Effector memory CD8-positive, alpha-beta T cell (primary cell): ENCODE measurements around the gene MANBA.
"Not testable (repeated sequence)": the region's sequence is repeated elsewhere in the genome, so short reads cannot be mapped to it uniquely, and the experiment has no call there.

ENCODE experiments used
- ATAC-seq: fragments of 150-1000 bp; cut with Tn5 transposase; replicated peaks from 2 replicates; pipeline ENCODE4 v1.10.0; 2021; ENCODE audit warnings: mild to moderate bottlenecking, moderate library complexity
- DNase-seq, 3 experiments: peaks; one replicate each; pipeline ENCODE4 v3.0.0; 2021
- H3K27ac Mint-ChIP-seq, 2 donors: one replicate each; pipeline ENCODE4 v1.8.0; 2022; ENCODE audit warnings: mild to moderate bottlenecking in 2 of 2, mixed read lengths in 2 of 2, moderate library complexity in 2 of 2
- H3K27me3 Mint-ChIP-seq, 2 donors: one replicate each; pipeline ENCODE4 v1.8.0; 2022; ENCODE audit warnings: mixed read lengths in 2 of 2
- H3K36me3 Mint-ChIP-seq: one replicate; pipeline ENCODE4 v1.8.0; 2022; ENCODE audit warnings: mild to moderate bottlenecking, moderate library complexity, mixed read lengths; ENCODE audit not compliant: insufficient read depth
- H3K4me1 Mint-ChIP-seq, 2 donors: one replicate each; pipeline ENCODE4 v1.8.0; 2022; ENCODE audit warnings: low read depth in 2 of 2, mixed read lengths in 2 of 2
- H3K4me3 Mint-ChIP-seq, 2 donors: one replicate each; pipeline ENCODE4 v1.8.0; 2022; ENCODE audit warnings: mild to moderate bottlenecking in 2 of 2, mixed read lengths in 2 of 2, moderate library complexity in 2 of 2
- H3K9me3 Mint-ChIP-seq, 2 donors: one replicate each; pipeline ENCODE4 v1.8.0; 2022; ENCODE audit warnings: mixed read lengths in 2 of 2

MANBA gene

GRCh38 chr4:102726919-102727318 is 33.8 kb downstream of the MANBA start:
- not testable (repeated sequence) for H3K4me3 Mint-ChIP-seq, H3K27ac Mint-ChIP-seq, DNase-seq, ATAC-seq, H3K9me3 Mint-ChIP-seq, H3K27me3 Mint-ChIP-seq
- H3K4me1 Mint-ChIP-seq = peaks cover 6 to 19% of the 10 kb centered on the region in 2 donors
- peaks cover 10% of the 10 kb centered on the region for H3K36me3 Mint-ChIP-seq

DNA sequence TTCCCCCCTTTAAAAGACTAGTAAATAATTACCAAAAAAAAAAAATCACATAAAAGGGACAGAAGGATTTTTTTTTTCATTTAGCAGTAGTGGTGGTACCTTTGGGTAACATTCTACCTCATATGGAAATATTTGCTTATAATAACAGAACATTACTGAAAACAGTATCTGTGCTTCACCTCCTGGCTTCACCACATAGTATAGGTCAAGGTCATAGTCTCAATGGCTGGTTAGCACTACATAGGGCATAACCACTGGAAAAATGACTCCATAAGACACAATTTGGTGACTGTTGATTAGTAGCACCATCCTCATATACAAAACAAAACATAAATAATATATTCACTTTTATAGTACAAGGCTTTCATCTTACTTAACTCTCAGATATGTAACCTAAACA is 34.7 kb downstream of the MANBA start:
- peaks cover 13% of the 10 kb centered on the region for H3K36me3 Mint-ChIP-seq
- DNase-seq = no peak
- H3K4me1 Mint-ChIP-seq = peaks cover 6 to 19% of the 10 kb centered on the region in 2 donors
- H3K27me3 Mint-ChIP-seq = no peaks in the 10 kb centered on the region
- H3K4me3 Mint-ChIP-seq = no peak overlapping the region
- ATAC-seq = no peak
- peaks cover under 1 to 5% of the 10 kb centered on the region in 2 donors for H3K9me3 Mint-ChIP-seq
- peak overlapping the region in 1 of 2 donors; percentile 22 for H3K27ac Mint-ChIP-seq

GRCh38 chr4:102725229-102725628 is 35.5 kb downstream of the MANBA start:
- no peak for DNase-seq
- Mint-ChIP-seq H3K27ac (no peak overlapping the region), H3K4me1 (peaks cover 6 to 19% of the 10 kb centered on the region in 2 donors), H3K36me3 (peaks cover 18% of the 10 kb centered on the region), H3K4me3 (no peak overlapping the region), H3K27me3 (no peaks in the 10 kb centered on the region), H3K9me3 (no peaks in the 10 kb centered on the region)
- ATAC-seq = no peak

DNA sequence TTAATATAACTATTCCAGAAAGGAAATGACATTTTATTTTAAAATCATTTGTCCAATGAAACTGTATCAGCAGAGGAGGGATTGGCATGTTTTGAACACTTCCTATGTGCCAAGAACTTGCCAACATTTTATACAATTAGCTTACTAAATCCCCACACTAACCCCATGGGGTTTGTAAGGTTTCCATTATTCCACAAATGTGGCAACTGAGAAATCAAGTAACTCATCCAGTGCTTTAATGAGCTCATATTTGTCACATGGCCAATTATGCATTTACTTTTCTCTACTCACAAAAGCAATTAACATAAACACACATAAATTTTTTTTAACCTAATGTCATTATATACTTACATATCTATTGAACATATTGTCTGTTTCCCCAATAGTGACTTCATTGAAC is 37.3 kb downstream of the MANBA start:
- Mint-ChIP-seq H3K4me3 (no peak overlapping the region), H3K9me3 (no peaks in the 10 kb centered on the region), H3K36me3 (peaks cover 11% of the 10 kb centered on the region), H3K27me3 (no peaks in the 10 kb centered on the region), H3K4me1 (peaks cover 0 to 9% of the 10 kb centered on the region in 2 donors), H3K27ac (no peak overlapping the region)
- ATAC-seq = no peak
- DNase-seq = no peak

DNA sequence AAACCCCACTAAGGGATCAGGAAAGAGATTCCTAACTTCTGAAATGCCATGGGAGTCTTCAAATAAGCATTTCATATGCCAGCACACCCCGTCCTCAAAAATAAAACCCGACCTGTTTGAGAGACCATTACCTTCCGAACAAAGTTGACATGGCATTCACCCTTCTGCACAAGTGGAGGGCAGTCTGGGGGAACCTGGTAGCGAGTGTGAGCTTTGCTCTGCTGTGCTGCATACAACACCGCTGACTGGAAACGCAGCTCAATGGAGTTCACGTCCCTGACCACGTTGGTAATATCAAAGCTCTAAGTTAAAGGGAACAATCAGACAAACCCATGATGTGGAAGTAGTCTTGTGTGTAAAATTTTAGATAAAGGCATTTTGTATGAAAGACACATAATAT is 38.0 kb downstream of the MANBA start:
- no peak overlapping the region for H3K27ac Mint-ChIP-seq
- H3K27me3 Mint-ChIP-seq = no peaks in the 10 kb centered on the region
- no peak for DNase-seq
- peaks cover 0 to 9% of the 10 kb centered on the region in 2 donors for H3K4me1 Mint-ChIP-seq
- H3K4me3 Mint-ChIP-seq = no peak overlapping the region
- no peak for ATAC-seq
- peaks cover 11% of the 10 kb centered on the region for H3K36me3 Mint-ChIP-seq
- no peaks in the 10 kb centered on the region for H3K9me3 Mint-ChIP-seq

- not testable (repeated sequence) for H3K4me3 Mint-ChIP-seq, ATAC-seq
Observed at GRCh38 chr4:102718833-102719575, 41.8 kb downstream of the MANBA start.

GRCh38 chr4:102717448-102718092 is 43.2 kb downstream of the MANBA start:
- no peaks in the 10 kb centered on the region for H3K9me3 Mint-ChIP-seq
- H3K27ac Mint-ChIP-seq = peak overlapping the region in 1 of 2 donors; percentile 33
- no peaks in the 10 kb centered on the region for H3K27me3 Mint-ChIP-seq
- H3K4me3 Mint-ChIP-seq = no peak overlapping the region
- no peak for ATAC-seq
- no peak for DNase-seq
- H3K4me1 Mint-ChIP-seq = no peaks in the 10 kb centered on the region
- peaks cover 20% of the 10 kb centered on the region for H3K36me3 Mint-ChIP-seq

More at GRCh38 chr4:102718833-102719575, 41.8 kb downstream of the MANBA start:
- H3K4me1 Mint-ChIP-seq, H3K9me3 Mint-ChIP-seq, H3K27me3 Mint-ChIP-seq, H3K27ac Mint-ChIP-seq, DNase-seq: not testable (repeated sequence)
- peaks cover 17% of the 10 kb centered on the region for H3K36me3 Mint-ChIP-seq

- DNase-seq (no peak), ATAC-seq (no peak)
- no peaks in the 10 kb centered on the region for H3K9me3 Mint-ChIP-seq
- peak overlapping the region in 1 of 2 donors; percentile 39 for H3K27ac Mint-ChIP-seq
- H3K36me3 Mint-ChIP-seq = peaks cover 19% of the 10 kb centered on the region
- H3K27me3 Mint-ChIP-seq = no peaks in the 10 kb centered on the region
- H3K4me3 Mint-ChIP-seq = no peak overlapping the region
- H3K4me1 Mint-ChIP-seq = no peaks in the 10 kb centered on the region
Observed at GRCh38 chr4:102715057-102715456, 45.7 kb downstream of the MANBA start.

GRCh38 chr4:102713774-102714173 is 47.0 kb downstream of the MANBA start:
- not testable (repeated sequence) for ATAC-seq, H3K4me3 Mint-ChIP-seq, H3K9me3 Mint-ChIP-seq, H3K27ac Mint-ChIP-seq, DNase-seq, H3K27me3 Mint-ChIP-seq, H3K4me1 Mint-ChIP-seq
- peaks cover 19% of the 10 kb centered on the region for H3K36me3 Mint-ChIP-seq

DNA sequence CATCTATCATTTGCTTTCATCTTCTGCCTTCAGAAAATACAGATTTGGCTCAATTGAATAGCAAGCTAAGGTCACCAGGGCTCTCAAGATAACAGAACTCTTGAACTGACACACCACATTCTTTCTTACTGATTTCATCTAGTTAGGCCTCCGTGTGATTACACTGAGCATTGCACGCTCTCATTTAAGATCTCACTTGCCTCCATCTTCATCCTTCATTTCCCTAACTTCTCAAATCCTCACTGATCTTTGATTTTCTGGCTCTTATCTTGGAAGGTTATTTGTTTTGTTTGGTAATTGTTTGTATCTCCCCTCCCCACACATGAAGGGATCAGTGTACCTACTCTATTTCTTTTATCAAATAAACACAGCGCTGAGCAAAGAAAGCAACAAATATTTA is 47.7 kb downstream of the MANBA start:
- Mint-ChIP-seq H3K36me3 (peaks cover 21% of the 10 kb centered on the region), H3K27ac (no peak overlapping the region), H3K27me3 (no peaks in the 10 kb centered on the region)

DNA sequence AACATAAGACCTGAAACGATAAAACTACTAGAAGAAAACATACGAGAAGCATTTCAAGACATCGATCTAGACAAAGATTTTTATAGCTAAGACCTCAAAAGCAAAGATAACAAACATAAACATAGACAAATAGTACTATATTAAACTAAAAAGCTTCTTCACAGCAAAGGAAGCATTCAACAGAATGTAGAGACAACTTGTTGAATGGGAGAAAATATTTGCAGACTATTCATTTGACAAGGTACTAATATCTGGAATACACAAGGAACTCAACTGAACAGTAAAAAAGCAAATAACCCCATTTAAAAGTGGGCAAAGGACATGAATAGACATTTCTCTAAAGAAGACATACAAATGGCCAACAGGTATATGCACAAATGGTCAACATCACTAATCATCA is 49.8 kb downstream of the MANBA start:
- H3K4me1 Mint-ChIP-seq = peaks cover 2 to 4% of the 10 kb centered on the region in 2 donors
- DNase-seq (no peak), ATAC-seq (no peak)
- H3K36me3 Mint-ChIP-seq = peaks cover 22% of the 10 kb centered on the region
- no peak overlapping the region for H3K27ac Mint-ChIP-seq
- H3K27me3 Mint-ChIP-seq = no peaks in the 10 kb centered on the region
- no peaks in the 10 kb centered on the region for H3K9me3 Mint-ChIP-seq
- no peak overlapping the region for H3K4me3 Mint-ChIP-seq

More for the DNA sequence above, 47.7 kb downstream of the MANBA start:
- no peak for DNase-seq
- no peak overlapping the region for H3K4me3 Mint-ChIP-seq
- no peaks in the 10 kb centered on the region for H3K4me1 Mint-ChIP-seq
- no peaks in the 10 kb centered on the region for H3K9me3 Mint-ChIP-seq
- ATAC-seq = no peak

- not testable (repeated sequence) for H3K4me3 Mint-ChIP-seq, ATAC-seq, H3K4me1 Mint-ChIP-seq, DNase-seq, H3K27ac Mint-ChIP-seq, H3K27me3 Mint-ChIP-seq, H3K9me3 Mint-ChIP-seq
- peaks cover 16% of the 10 kb centered on the region for H3K36me3 Mint-ChIP-seq
Observed at GRCh38 chr4:102709060-102709459, 51.7 kb downstream of the MANBA start.

DNA sequence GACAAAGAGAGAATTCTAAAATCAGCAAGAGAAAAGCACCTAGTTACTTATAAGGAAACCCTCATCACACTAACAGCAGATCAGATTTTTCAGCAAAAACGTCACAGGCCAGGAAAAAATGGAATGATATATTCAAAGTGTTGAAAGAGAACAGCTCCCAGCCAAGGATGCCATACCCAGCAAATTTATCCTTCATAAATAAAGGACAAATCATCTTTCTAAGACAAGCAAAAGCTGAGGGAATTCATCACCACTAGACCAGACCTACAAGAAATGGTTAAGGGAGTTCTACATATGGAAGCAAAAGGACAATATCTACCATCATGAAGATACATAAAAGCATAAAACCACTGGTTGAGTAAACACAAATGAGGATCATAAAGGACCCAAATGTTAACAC is 53.6 kb downstream of the MANBA start:
- Mint-ChIP-seq H3K36me3 (peaks cover 6% of the 10 kb centered on the region), H3K27me3 (no peaks in the 10 kb centered on the region), H3K27ac (no peak overlapping the region), H3K9me3 (no peaks in the 10 kb centered on the region), H3K4me1 (peaks cover 4 to 5% of the 10 kb centered on the region in 2 donors), H3K4me3 (no peak overlapping the region)
- DNase-seq (no peak), ATAC-seq (no peak)

DNA sequence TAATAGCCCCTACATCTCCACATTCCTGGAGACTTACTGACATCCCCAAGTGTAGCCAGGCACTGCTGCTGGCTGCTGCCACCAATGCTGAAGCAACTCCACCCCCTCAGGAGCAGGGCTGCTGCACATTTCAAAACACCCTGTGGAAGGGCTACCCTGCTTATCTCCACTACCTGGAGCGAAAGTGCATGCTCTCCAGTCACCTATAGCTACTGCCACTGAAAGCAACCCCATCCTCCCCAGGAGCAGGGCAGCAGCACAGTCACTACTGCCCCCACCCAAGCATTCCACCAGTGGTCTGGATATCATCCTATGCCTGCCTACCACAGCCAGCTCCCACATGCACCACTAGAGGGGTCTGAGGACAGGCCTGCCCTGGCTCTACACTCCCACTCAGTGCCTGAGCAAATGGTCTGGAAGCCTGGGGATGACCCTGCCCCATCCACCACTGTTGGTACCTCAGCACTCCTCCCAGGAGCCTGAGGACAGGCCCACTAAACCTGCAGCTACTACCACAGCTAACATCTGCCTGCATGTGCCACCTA is 55.3 kb downstream of the MANBA start:
- no peak overlapping the region for H3K27ac Mint-ChIP-seq
- no peaks in the 10 kb centered on the region for H3K9me3 Mint-ChIP-seq
- H3K27me3 Mint-ChIP-seq = no peaks in the 10 kb centered on the region
- no peak for DNase-seq
- H3K36me3 Mint-ChIP-seq = peaks cover 3% of the 10 kb centered on the region
- no peak overlapping the region for H3K4me3 Mint-ChIP-seq
- peaks cover 4 to 5% of the 10 kb centered on the region in 2 donors for H3K4me1 Mint-ChIP-seq
- ATAC-seq = no peak
